Retina (tissue), 1 donor: Measurements from ENCODE around the gene PIP5K1B.
A peak's percentile ranks its signal among the peaks of the same experiment; 100 is the strongest.
"Not testable (repeated sequence)": the region's sequence is repeated elsewhere in the genome, so short reads cannot be mapped to it uniquely, and the experiment has no call there.

Experiments used
- DNase-seq: peaks from one replicate; pipeline ENCODE4 v3.0.0-alpha.2; 2016

The PIP5K1B gene

GRCh38 chr9:68704814-68705530, at the start of gene PIP5K1B:
TSS of gene PIP5K1B (plus strand) at chr9:68705240. CDS start at chr9:68822615, 117,375 bp downstream.
- peak; percentile 93 for DNase-seq

- no peak for DNase-seq
These were observed 41.0 kb upstream of the PIP5K1B start for GRCh38 chr9:68664036-68664435.

- DNase-seq, result no peak
These were observed 36.9 kb upstream of the PIP5K1B start for GRCh38 chr9:68668127-68668526.

GRCh38 chr9:68669218-68669617, 35.8 kb upstream of the PIP5K1B start:
- no peak for DNase-seq

- DNase-seq, result no peak
These were observed 32.8 kb upstream of the PIP5K1B start for GRCh38 chr9:68672215-68672614.

- DNase-seq, result no peak
These were observed 32.4 kb upstream of the PIP5K1B start for GRCh38 chr9:68672625-68673024.

GRCh38 chr9:68678430-68678829, 26.6 kb upstream of the PIP5K1B start:
- peak; percentile 43 for DNase-seq

GRCh38 chr9:68683433-68683832, 21.6 kb upstream of the PIP5K1B start:
- DNase-seq, result no peak

- no peak for DNase-seq
These were observed 19.8 kb upstream of the PIP5K1B start for GRCh38 chr9:68685213-68685612.

GRCh38 chr9:68685770-68686169, 19.3 kb upstream of the PIP5K1B start:
- no peak for DNase-seq

- DNase-seq, result peak; percentile 42
These were observed 15.0 kb upstream of the PIP5K1B start for GRCh38 chr9:68690088-68690487.

- DNase-seq, result no peak
These were observed 12.5 kb upstream of the PIP5K1B start for GRCh38 chr9:68692519-68692918.

- no peak for DNase-seq
These were observed 10.9 kb upstream of the PIP5K1B start for GRCh38 chr9:68694125-68694524.

- DNase-seq, result peak; percentile 54
These were observed 7.2 kb upstream of the PIP5K1B start for GRCh38 chr9:68697851-68698250.

- DNase-seq, result no peak
These were observed 6.0 kb upstream of the PIP5K1B start for GRCh38 chr9:68698943-68699509.

GRCh38 chr9:68699625-68700024, 5.4 kb upstream of the PIP5K1B start:
- DNase-seq, result not testable (repeated sequence)

GRCh38 chr9:68702493-68702892, 2.5 kb upstream of the PIP5K1B start:
- DNase-seq, result no peak

- no peak for DNase-seq
These were observed 1.4 kb upstream of the PIP5K1B start for GRCh38 chr9:68703672-68704071.

- no peak for DNase-seq
These were observed 584 bp upstream of the PIP5K1B start for GRCh38 chr9:68704498-68704813.

GRCh38 chr9:68705531-68706362, 707 bp downstream of the PIP5K1B start:
- DNase-seq, result peak; percentile 88

GRCh38 chr9:68706363-68707201, 1.5 kb downstream of the PIP5K1B start:
- DNase-seq, result peak; percentile 69

- DNase-seq, result no peak
These were observed 2.9 kb downstream of the PIP5K1B start for GRCh38 chr9:68707801-68708488.
